Small intestine (tissue), 7 donors: ENCODE data around the gene SUPT7L. TPM values are rescaled to one million over a fixed set of nuclear protein-coding genes. Genes with fewer than 3 reads are reported as not detected.
"Not testable (repeated sequence)": the region's sequence is repeated elsewhere in the genome, so short reads cannot be mapped to it uniquely, and the experiment has no call there.

Source experiments
- DNase-seq, 2 donors: peaks; one replicate each; pipeline versions ENCODE4 v3.0.0 to v3.0.0-alpha.2; 2013
- FAIRE-seq: peaks from 2 replicates; lab custom pipeline; 2012; peaks lifted over from hg19 to GRCh38; lab: Jason Lieb, UNC
- H3K27ac ChIP-seq, 3 donors: one replicate each; pipeline ENCODE4 v1.5.1; 2013; ENCODE audit warnings: low read length in 2 of 3, mild to moderate bottlenecking in 2 of 3, control low read depth in 1 of 3, inconsistent platforms in 1 of 3, low read depth in 1 of 3, moderate library complexity in 1 of 3
- H3K27me3 ChIP-seq, 3 donors: one replicate each; pipeline ENCODE4 v1.6.1; 2013; ENCODE audit warnings: low read length in 3 of 3, inconsistent platforms in 1 of 3; ENCODE audit not compliant: control insufficient read depth in 3 of 3, insufficient read depth in 3 of 3
- H3K36me3 ChIP-seq, 3 donors: one replicate each; pipeline ENCODE4 v1.6.1; 2013; ENCODE audit warnings: low read length in 3 of 3, inconsistent platforms in 1 of 3, low read depth in 1 of 3, mild to moderate bottlenecking in 1 of 3, moderate library complexity in 1 of 3; ENCODE audit not compliant: control insufficient read depth in 3 of 3, insufficient read depth in 2 of 3
- H3K4me1 ChIP-seq, 3 donors: one replicate each; pipeline ENCODE4 v1.6.1; 2013; ENCODE audit warnings: low read length in 2 of 3, inconsistent platforms in 1 of 3, low read depth in 1 of 3, mild to moderate bottlenecking in 1 of 3, moderate library complexity in 1 of 3; ENCODE audit not compliant: control insufficient read depth in 3 of 3, insufficient read depth in 2 of 3
- H3K4me3 ChIP-seq, 3 donors: one replicate each; pipeline ENCODE4 v1.5.1; 2013; ENCODE audit warnings: low read length in 3 of 3, control low read depth in 1 of 3, inconsistent platforms in 1 of 3, low read depth in 1 of 3, mild to moderate bottlenecking in 1 of 3, moderate library complexity in 1 of 3
- H3K9me3 ChIP-seq, 2 donors: one replicate each; pipeline ENCODE4 v1.6.1; 2013; ENCODE audit warnings: low read depth in 1 of 2, low read length in 1 of 2; ENCODE audit not compliant: control insufficient read depth in 2 of 2, insufficient read depth in 1 of 2
- WGBS, 3 donors: extraction: QIAGEN DNeasy Blood & Tissue Kit; methylation state at CpG; one replicate each; pipeline ENCODE4 v1.1.7; 2013; 5-methylcytosine and 5-hydroxymethylcytosine counted together
- polyA plus RNA-seq, 4 donors: library from polyadenylated mRNA; stranded (reverse) in 3 of 4; unstranded in 1 of 4; fragments of 200-250 nt in 3 of 4; fragments of 120-200 nt in 1 of 4; gene quantifications; one replicate each; pipeline versions ENCODE4 v1.2.1 to v1.2.3, GENCODE V29; 2013
- donor health status: healthy with polysubstance abuse.
- donor health status: control.
- donor health status: control.
- donor health status: Bipolar disorder and iron deficiency.
- donor health status: healthy.

SUPT7L gene
- polyA plus RNA-seq, 4 donors: 16.8 to 43.7 (median 23.1) TPM

GRCh38 chr2:27640722-27641245 lies 22.6 kb downstream of the SUPT7L start:
- H3K36me3 ChIP-seq: peaks cover 17 to 39% (median 21%) of the 10 kb centered on the region in 3 donors
- no peaks in the 10 kb centered on the region for H3K27me3 ChIP-seq
- WGBS, 3 donors: 72 to 89% (median 81%) methylated on average over 2 of the region's 2 CpGs
- H3K9me3 ChIP-seq: no peaks in the 10 kb centered on the region
- no peak overlapping the region for H3K4me3 ChIP-seq
- no peaks in the 10 kb centered on the region for H3K4me1 ChIP-seq
- DNase-seq (no peak), FAIRE-seq (no peak)
- H3K27ac ChIP-seq: no peak overlapping the region

GRCh38 chr2:27638709-27639108 lies 24.7 kb downstream of the SUPT7L start:
- DNase-seq (no peak), FAIRE-seq (no peak)
- WGBS, 3 donors: 56 to 74% (median 61%) methylated on average over 3 of the region's 3 CpGs
- peaks cover 27 to 33% (median 32%) of the 10 kb centered on the region in 3 donors for H3K36me3 ChIP-seq
- no peaks in the 10 kb centered on the region for H3K4me1 ChIP-seq
- no peaks in the 10 kb centered on the region for H3K27me3 ChIP-seq
- H3K27ac ChIP-seq: no peak overlapping the region
- no peak overlapping the region for H3K4me3 ChIP-seq
- no peaks in the 10 kb centered on the region for H3K9me3 ChIP-seq

GRCh38 chr2:27638037-27638637 lies 25.3 kb downstream of the SUPT7L start:
- no peak overlapping the region for H3K4me3 ChIP-seq
- H3K27ac ChIP-seq: no peak overlapping the region
- no peaks in the 10 kb centered on the region for H3K9me3 ChIP-seq
- H3K4me1 ChIP-seq: no peaks in the 10 kb centered on the region
- FAIRE-seq (no peak), DNase-seq (peak in 1 of 2 donors; percentile 2)
- H3K36me3 ChIP-seq: peaks cover 27 to 36% (median 33%) of the 10 kb centered on the region in 3 donors
- 79 to 89% (median 84%) methylated on average over 3 of the region's 3 CpGs for WGBS, 3 donors
- no peaks in the 10 kb centered on the region for H3K27me3 ChIP-seq

- WGBS, 3 donors: 92 to 96% (median 95%) methylated on average over 5 of the region's 5 CpGs
- no peaks in the 10 kb centered on the region for H3K9me3 ChIP-seq
- no peaks in the 10 kb centered on the region for H3K27me3 ChIP-seq
- DNase-seq (no peak), FAIRE-seq (no peak)
- no peak overlapping the region for H3K27ac ChIP-seq
- peaks cover 29 to 33% (median 31%) of the 10 kb centered on the region in 3 donors for H3K36me3 ChIP-seq
- H3K4me1 ChIP-seq: no peaks in the 10 kb centered on the region
- H3K4me3 ChIP-seq: no peak overlapping the region
These were observed 26.6 kb downstream of the SUPT7L start for GRCh38 chr2:27636766-27637165.

- Histone ChIP-seq H3K4me3 (no peak overlapping the region), H3K36me3 (peaks cover 24 to 26% (median 26%) of the 10 kb centered on the region in 3 donors), H3K27me3 (no peaks in the 10 kb centered on the region), H3K9me3 (no peaks in the 10 kb centered on the region), H3K27ac (no peak overlapping the region), H3K4me1 (peaks cover 3 to 6% (median 5%) of the 10 kb centered on the region in 3 donors)
- no peak for FAIRE-seq
- DNase-seq: no peak
- 91 to 97% (median 94%) methylated on average over 2 of the region's 2 CpGs for WGBS, 3 donors
These were observed 29.1 kb downstream of the SUPT7L start for GRCh38 chr2:27634291-27634690.

- peaks cover 7 to 13% (median 8%) of the 10 kb centered on the region in 3 donors for H3K36me3 ChIP-seq
- H3K9me3 ChIP-seq, FAIRE-seq, H3K27me3 ChIP-seq, H3K27ac ChIP-seq, DNase-seq, H3K4me3 ChIP-seq: not testable (repeated sequence)
- H3K4me1 ChIP-seq: peaks cover 3 to 12% (median 5%) of the 10 kb centered on the region in 3 donors
- 96 to 100% (median 100%) methylated on average over 2 of the region's 2 CpGs for WGBS, 3 donors
These were observed 33.2 kb downstream of the SUPT7L start for GRCh38 chr2:27630257-27630656.

GRCh38 chr2:27628767-27629709 lies 34.4 kb downstream of the SUPT7L start, which contains the start of the genes CCDC121 and GPN1:
Gene CCDC121, minus strand, starts transcription at chr2:27629012. Its CDS starts 1,213 bp downstream, at chr2:27627799.
Gene GPN1, plus strand, starts transcription at chr2:27629050. Its CDS starts 9 bp downstream, at chr2:27629059.
- FAIRE-seq (no peak), DNase-seq (peak; percentile 91 to 92)
- Histone ChIP-seq H3K4me1 (peaks cover 3 to 12% (median 5%) of the 10 kb centered on the region in 3 donors), H3K27me3 (no peaks in the 10 kb centered on the region), H3K4me3 (peak within 1 kb of the TSS; percentile 69 to 94 (median 78)), H3K27ac (peak within 1 kb of the TSS in 2 of 3 donors; percentile 8 to 72), H3K9me3 (no peaks in the 10 kb centered on the region), H3K36me3 (peaks cover 2 to 11% (median 5%) of the 10 kb centered on the region in 3 donors)
- 0 to 1% (median 1%) methylated on average over 43 to 44 of the region's 44 CpGs for WGBS, 3 donors
